HG02588 (cell line): Measurements from ENCODE around the gene LY6G5B.
A peak's percentile ranks its signal among the peaks of the same experiment; 100 is the strongest.

Source experiments
- ATAC-seq: cut with Tn5 transposase; IDR thresholded peaks from one replicate; pipeline ENCODE4 v1.9.1; 2021; ENCODE audit warnings: mild to moderate bottlenecking, moderate library complexity; ENCODE audit not compliant: unreplicated experiment

LY6G5B gene

GRCh38 chr6:31640612-31641011 lies 29.2 kb upstream of the LY6G5B start:
- ATAC-seq: no peak

- no peak for ATAC-seq
Observed at GRCh38 chr6:31641370-31641769, 28.4 kb upstream of the LY6G5B start.

GRCh38 chr6:31642798-31643570 lies 26.8 kb upstream of the LY6G5B start:
- ATAC-seq: no peak

- no peak for ATAC-seq
Observed at GRCh38 chr6:31643818-31644454, 25.8 kb upstream of the LY6G5B start.

GRCh38 chr6:31645325-31645724 lies 24.5 kb upstream of the LY6G5B start:
- ATAC-seq: no peak

GRCh38 chr6:31651602-31652191 lies 18.1 kb upstream of the LY6G5B start:
- peak; percentile 27 for ATAC-seq

GRCh38 chr6:31652925-31653724 lies 16.7 kb upstream of the LY6G5B start:
- peak; percentile 48 for ATAC-seq

- no peak for ATAC-seq
Observed at GRCh38 chr6:31654574-31655348, 15.0 kb upstream of the LY6G5B start.

- no peak for ATAC-seq
Observed at GRCh38 chr6:31655349-31656237, 14.2 kb upstream of the LY6G5B start, which contains the start of gene APOM. APOM (plus strand) TSS chr6:31655894; CDS start chr6:31655967, 73 bp downstream.

GRCh38 chr6:31657406-31658157 lies 12.2 kb upstream of the LY6G5B start:
- ATAC-seq: no peak

GRCh38 chr6:31658158-31658688 lies 11.6 kb upstream of the LY6G5B start:
- ATAC-seq: no peak

GRCh38 chr6:31658983-31659648 lies 10.7 kb upstream of the LY6G5B start:
- ATAC-seq: no peak

GRCh38 chr6:31659649-31660380 lies 10.0 kb upstream of the LY6G5B start:
- ATAC-seq: no peak

- no peak for ATAC-seq
Observed at GRCh38 chr6:31660381-31661261, 9.2 kb upstream of the LY6G5B start, which contains the start of gene C6orf47. C6orf47 (minus strand) TSS chr6:31660778; CDS start chr6:31659947, 831 bp downstream.

GRCh38 chr6:31661262-31662123 lies 8.3 kb upstream of the LY6G5B start:
- no peak for ATAC-seq
